OCI-LY1 (cell line): ENCODE measurements around the gene BTNL3.

ENCODE experiments used
- EZH2 ChIP-seq: fragments of 200-600 bp; sonication (generic), shearing (Covaris generic); IDR thresholded peaks from 2 replicates; pipeline ENCODE4 v1.8.0; 2017; ENCODE audit warnings: borderline replicate concordance, mixed run types, mild to moderate bottlenecking, antibody characterized with exemption, low read length, moderate library complexity, mixed read lengths
- TF ChIP-seq, protein P1 (sequence below): fragments of 200-600 bp; sonication (generic), shearing (Covaris generic); IDR thresholded peaks from 2 replicates; pipeline ENCODE4 v1.5.1; 2017; ENCODE audit warnings: mild to moderate bottlenecking, antibody characterized with exemption, low read length, moderate library complexity, mixed read lengths

DNA sequence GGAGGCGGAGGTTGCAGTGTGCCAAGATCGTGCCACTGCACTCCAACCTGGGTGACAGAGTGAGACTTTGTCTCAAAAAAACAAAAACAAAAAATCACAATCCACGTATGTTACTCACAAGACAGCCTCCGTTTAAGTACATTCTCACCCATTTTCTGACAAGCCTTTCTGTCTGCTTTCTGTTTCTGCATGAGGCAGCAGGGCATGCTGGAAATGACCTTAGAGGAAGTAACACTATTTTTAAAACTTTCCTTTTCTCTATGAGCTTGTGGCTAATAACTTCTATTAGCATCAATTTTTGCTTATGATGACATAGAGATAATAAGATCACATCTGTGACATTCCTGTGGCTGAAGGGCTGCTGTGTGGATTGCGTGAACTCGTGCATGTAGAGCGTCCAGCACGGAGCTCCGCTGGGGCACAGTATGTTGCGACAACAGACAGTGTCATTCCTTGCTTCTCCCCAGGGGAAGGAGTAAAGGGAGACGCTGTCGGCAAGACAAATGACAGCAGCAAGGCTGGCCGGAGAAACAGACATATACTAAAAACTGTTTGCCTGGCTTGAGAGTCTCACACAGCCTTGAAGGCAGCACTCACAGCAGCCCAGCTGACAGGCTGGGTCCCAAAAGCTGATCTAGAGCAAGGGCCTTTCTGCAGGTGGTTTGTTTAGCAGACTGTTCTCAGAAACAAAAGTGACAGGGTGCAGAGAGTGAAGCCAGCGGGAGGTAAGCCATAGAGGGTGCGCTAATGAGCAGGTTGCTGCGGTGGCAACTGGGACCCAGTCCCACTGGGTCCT is 1.6 kb downstream of the BTNL3 start:
- TF ChIP-seq, protein P1, sequence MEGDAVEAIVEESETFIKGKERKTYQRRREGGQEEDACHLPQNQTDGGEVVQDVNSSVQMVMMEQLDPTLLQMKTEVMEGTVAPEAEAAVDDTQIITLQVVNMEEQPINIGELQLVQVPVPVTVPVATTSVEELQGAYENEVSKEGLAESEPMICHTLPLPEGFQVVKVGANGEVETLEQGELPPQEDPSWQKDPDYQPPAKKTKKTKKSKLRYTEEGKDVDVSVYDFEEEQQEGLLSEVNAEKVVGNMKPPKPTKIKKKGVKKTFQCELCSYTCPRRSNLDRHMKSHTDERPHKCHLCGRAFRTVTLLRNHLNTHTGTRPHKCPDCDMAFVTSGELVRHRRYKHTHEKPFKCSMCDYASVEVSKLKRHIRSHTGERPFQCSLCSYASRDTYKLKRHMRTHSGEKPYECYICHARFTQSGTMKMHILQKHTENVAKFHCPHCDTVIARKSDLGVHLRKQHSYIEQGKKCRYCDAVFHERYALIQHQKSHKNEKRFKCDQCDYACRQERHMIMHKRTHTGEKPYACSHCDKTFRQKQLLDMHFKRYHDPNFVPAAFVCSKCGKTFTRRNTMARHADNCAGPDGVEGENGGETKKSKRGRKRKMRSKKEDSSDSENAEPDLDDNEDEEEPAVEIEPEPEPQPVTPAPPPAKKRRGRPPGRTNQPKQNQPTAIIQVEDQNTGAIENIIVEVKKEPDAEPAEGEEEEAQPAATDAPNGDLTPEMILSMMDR, result no peak
- TF ChIP-seq EZH2, result no peak
